GM12878 (cell line): ENCODE results near the gene THRB. TPM values are rescaled to one million over a fixed set of nuclear protein-coding genes. Genes with fewer than 3 reads are reported as not detected.

Experiments
- ATAC-seq: fragments of 200-7000 bp; cut with Tn5 transposase; 3 replicates; pipeline ENCODE4 v1.9.1; 2020; ENCODE audit warnings: mild to moderate bottlenecking, moderate library complexity
- BruUV-seq: library from RNA; stranded (reverse); fragments of 400-500 nt; replicated peaks from 2 replicates; lab custom pipeline; 2021; lab: Mats Ljungman, UMichigan
- CTCF ChIA-PET: fragments of 300-600 bp; sonication (Branson Sonifier 250); formaldehyde crosslinking; extraction: SDS; loops from one replicate; lab custom pipeline; 2021; ENCODE audit warnings: inconsistent platforms; lab: Yijun Ruan, JAX
- POLR2A ChIA-PET: fragments of 350-600 bp; formaldehyde crosslinking; extraction: SDS; loops from one replicate; lab custom pipeline; 2021; ENCODE audit warnings: inconsistent platforms; lab: Charles Lee
- RAD21 ChIA-PET: fragments of 300-600 bp; sonication (Branson Sonifier 250); formaldehyde crosslinking; loops from one replicate; lab custom pipeline; 2023; ENCODE audit warnings: antibody characterized with exemption; ENCODE audit not compliant: unreplicated experiment; lab: Charles Lee
- SMC1A ChIA-PET: fragments of 300-600 bp; sonication (Branson Sonifier 250); formaldehyde crosslinking; loops from one replicate; lab custom pipeline; 2023; ENCODE audit not compliant: unreplicated experiment, uncharacterized antibody; lab: Charles Lee
- DNase-seq: peaks from one replicate; pipeline ENCODE4 v3.0.0-alpha.2; 2011; ENCODE audit warnings: low read depth, low spot score
- FAIRE-seq: peaks from 3 replicates; lab custom pipeline; 2011; peaks lifted over from hg19 to GRCh38; lab: Jason Lieb, UNC
- H2AFZ ChIP-seq: 2 replicates; pipeline ENCODE4 v1.6.0; 2011; ENCODE audit warnings: low read depth, low read length, control low read depth; ENCODE audit not compliant: control insufficient read depth
- H3K27ac ChIP-seq: 2 replicates; pipeline ENCODE4 v1.5.1; 2011; ENCODE audit warnings: control low read depth; ENCODE audit not compliant: control insufficient read depth, insufficient read depth
- H3K27me3 ChIP-seq, 2 experiments: replicated peaks in 1 of 2; 2 replicates each; pipeline versions ENCODE4 v1.6.0 to v1.6.1; 2011; ENCODE audit warnings: low read length in 1 of 2; ENCODE audit not compliant: control insufficient read depth in 2 of 2, insufficient read depth in 2 of 2
- H3K36me3 ChIP-seq, 2 experiments: 2 replicates each; pipeline ENCODE4 v1.5.1; 2011; ENCODE audit warnings: low read length in 1 of 2; ENCODE audit not compliant: control insufficient read depth in 2 of 2, insufficient read depth in 2 of 2
- H3K4me1 ChIP-seq: 2 replicates; pipeline ENCODE4 v1.6.1; 2011; ENCODE audit warnings: mild to moderate bottlenecking, low read length, moderate library complexity, mixed read lengths; ENCODE audit not compliant: control insufficient read depth, insufficient read depth
- H3K4me2 ChIP-seq: 2 replicates; pipeline ENCODE4 v1.6.0; 2011; ENCODE audit warnings: control low read depth; ENCODE audit not compliant: control insufficient read depth, insufficient read depth
- H3K4me3 ChIP-seq: fragments of 200-600 bp; sonication (generic); 2 replicates; pipeline ENCODE4 v1.5.1; 2016
- H3K79me2 ChIP-seq: 2 replicates; pipeline ENCODE4 v1.6.0; 2011; ENCODE audit warnings: low read length; ENCODE audit not compliant: control insufficient read depth, insufficient read depth
- H3K9ac ChIP-seq: 2 replicates; pipeline ENCODE4 v1.8.0; 2011; ENCODE audit warnings: low read length, control low read depth, mixed read lengths; ENCODE audit not compliant: control insufficient read depth, insufficient read depth
- H3K9me3 ChIP-seq: replicated peaks from 3 replicates; pipeline ENCODE4 v1.5.1; 2011; ENCODE audit warnings: mild to moderate bottlenecking, low read length; ENCODE audit not compliant: control insufficient read depth, insufficient read depth
- H4K20me1 ChIP-seq: 2 replicates; pipeline ENCODE4 v1.6.0; 2011; ENCODE audit not compliant: control insufficient read depth, insufficient read depth
- HDAC6 ChIP-seq: fragments of 200-600 bp; sonication (generic); IDR thresholded peaks from one replicate; pipeline ENCODE4 v1.8.0; 2017; ENCODE audit warnings: antibody characterized with exemption; ENCODE audit not compliant: unreplicated experiment
- HSF1 ChIP-seq: fragments of 150-350 bp; IDR thresholded peaks from 2 replicates; pipeline ENCODE4 v1.6.1; 2014; ENCODE audit warnings: mild to moderate bottlenecking, low read depth, low read length
- IRF5 ChIP-seq: fragments of 450-650 bp; IDR thresholded peaks from 2 replicates; pipeline ENCODE4 v1.6.1; 2017; ENCODE audit warnings: borderline replicate concordance
- NBN ChIP-seq: fragments of 450-650 bp; IDR thresholded peaks from 2 replicates; pipeline ENCODE4 v1.6.1; 2016
- NR2C2 ChIP-seq: IDR thresholded peaks from 2 replicates; pipeline ENCODE4 v1.6.1; 2011; ENCODE audit warnings: borderline replicate concordance, low read depth; ENCODE audit not compliant: control insufficient read depth, insufficient read length
- RELB ChIP-seq: fragments of 450-650 bp; IDR thresholded peaks from 2 replicates; pipeline ENCODE4 v1.6.1; 2017; ENCODE audit warnings: low read depth, mild to moderate bottlenecking, moderate library complexity
- SMC3 ChIP-seq: IDR thresholded peaks from 2 replicates; pipeline ENCODE4 v1.6.1; 2011; ENCODE audit warnings: low read length, improper control_type of control experiment, borderline replicate concordance
- ZNF622 ChIP-seq: fragments of 450-650 bp; IDR thresholded peaks from 2 replicates; pipeline ENCODE4 v1.6.1; 2017; ENCODE audit warnings: mild to moderate bottlenecking, inconsistent platforms
- WGBS: methylation state at CpG from one replicate; pipeline ENCODE4 v1.1.6; 2016; ENCODE audit warnings: low lambda C conversion rate; ENCODE audit not compliant: insufficient replicate concordance, insufficient coverage; ENCODE audit errors: missing lambda C conversion rate; 5-methylcytosine and 5-hydroxymethylcytosine counted together
- in situ Hi-C: fragments of 300-500 bp; cut with MboI; formaldehyde crosslinking; loops from 9 replicates; pipeline ENCODE4 v1.14.3; 2018; ENCODE audit warnings: mixed read lengths
- intact Hi-C: fragments of 100-400 bp; cut with micrococcal nuclease; formaldehyde crosslinking; loops from one replicate; pipeline ENCODE4 v1.14.2; 2022; ENCODE audit not compliant: unreplicated experiment
- polyA plus RNA-seq, 11 experiments: library from polyadenylated mRNA; depleted of rRNA in 4 of 11; unstranded in 6 of 11; stranded (reverse) in 5 of 11; fragments of >200 nt; fragmentation: Nextera tagmentation in 4 of 11; fragmentation: Illumina TruSeq in 1 of 11; extraction: Ambion mirVana in 4 of 11; extraction: Trizol in 1 of 11; gene quantifications; 1 replicate in 1 of 11; 2 replicates in 10 of 11; pipeline versions ENCODE4 v1.2.1 to v1.2.3, GENCODE V29; 2011 to 2016; ENCODE audit warnings: inconsistent platforms in 2 of 11, missing spikeins in 2 of 11, low read depth in 1 of 11
- total RNA-seq, 4 experiments: library from RNA; depleted of rRNA in 3 of 4; stranded (reverse); fragments of >200 nt in 3 of 4; fragmentation: Illumina TruSeq in 1 of 4; extraction: Trizol in 1 of 4; gene quantifications; 2 replicates each; pipeline versions ENCODE4 v1.2.1 to v1.2.3, GENCODE V29; 2013 to 2021

Gene THRB
- total and polyA plus RNA-seq, 10 of the 15 experiments (the other 5 are each of a cell fraction or from before 2014, with no cell fraction given) = 0.05 TPM; not detected in 9

DNA sequence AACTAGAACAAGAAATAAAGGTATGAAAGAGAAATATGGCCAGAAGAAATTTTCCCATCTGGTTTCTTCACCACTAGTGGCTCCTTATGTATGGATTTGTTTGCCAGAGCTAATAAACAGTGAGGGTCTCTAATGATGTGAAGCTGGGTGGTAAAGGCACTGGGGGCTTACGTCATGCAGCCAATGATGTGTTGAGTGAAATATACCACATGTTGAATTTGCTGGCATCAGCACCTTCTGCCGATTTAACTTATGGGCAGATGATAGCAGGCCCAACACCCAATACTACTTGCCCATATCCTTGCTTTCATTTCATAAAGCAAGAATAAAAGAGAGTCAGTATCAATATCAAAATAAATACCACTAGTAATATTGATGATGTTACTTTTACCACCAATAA is 133.0 kb downstream of the THRB start:
- SMC1A ChIA-PET = no interaction called here
- TF ChIP-seq NBN (no peak), HSF1 (no peak), SMC3 (no peak), NR2C2 (no peak), HDAC6 (no peak)
- TF ChIP-seq, all 136 proteins: peak for 0
- ATAC-seq (no peak), DNase-seq (no peak), FAIRE-seq (no peak)
- Histone ChIP-seq H3K79me2 (no peaks in the 10 kb centered on the region), H3K27me3 (no peaks in the 10 kb centered on the region), H3K4me2 (no peak overlapping the region), H3K36me3 (no peaks in the 10 kb centered on the region), H3K4me3 (no peak overlapping the region), H4K20me1 (no peaks in the 10 kb centered on the region), H3K4me1 (no peaks in the 10 kb centered on the region), H2AFZ (no peak overlapping the region), H3K9ac (no peak overlapping the region), H3K27ac (no peak overlapping the region), H3K9me3 (no peaks in the 10 kb centered on the region)
- intact Hi-C loops = no loop called here
- WGBS = 46% methylated on average over 2 of the region's 2 CpGs
- BruUV-seq = no TSS peak
- ChIA-PET CTCF (no interaction called here), POLR2A (no interaction called here), RAD21 (interaction anchor here (1.1 kb wide), 1 partner anchor 581 kb away, joined by 3 read pairs; no protein-coding TSS in a partner anchor)
- in situ Hi-C loops = no loop called here

DNA sequence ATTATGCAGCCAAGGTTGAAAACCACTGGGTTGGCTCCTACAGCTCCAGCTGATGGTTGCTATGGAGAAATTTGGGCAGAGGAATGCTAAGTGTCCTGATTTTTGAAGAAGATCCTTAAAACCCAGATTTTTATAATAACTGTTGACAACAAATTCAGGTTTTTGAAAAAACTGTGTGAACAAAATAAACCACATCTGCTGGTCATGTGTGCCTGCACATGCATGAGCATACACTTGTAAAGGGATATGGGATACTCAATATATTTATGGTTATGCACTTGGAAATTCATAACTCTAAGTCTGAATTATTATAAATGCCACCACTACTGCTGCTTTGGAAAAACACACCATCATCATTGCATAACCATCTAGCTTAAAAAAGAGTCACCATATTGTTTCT is 133.7 kb downstream of the THRB start:
- ChIA-PET POLR2A (no interaction called here), SMC1A (no interaction called here), CTCF (no interaction called here), RAD21 (no interaction called here)
- no peak overlapping the region for H3K4me2 ChIP-seq
- no peaks in the 10 kb centered on the region for H3K79me2 ChIP-seq
- H4K20me1 ChIP-seq = no peaks in the 10 kb centered on the region
- H3K9ac ChIP-seq = no peak overlapping the region
- FAIRE-seq (no peak), ATAC-seq (no peak), DNase-seq (no peak)
- H3K27me3 ChIP-seq = no peaks in the 10 kb centered on the region
- H3K4me3 ChIP-seq = no peak overlapping the region
- no peak overlapping the region for H2AFZ ChIP-seq
- BruUV-seq = no TSS peak
- no peaks in the 10 kb centered on the region for H3K9me3 ChIP-seq
- no peaks in the 10 kb centered on the region for H3K36me3 ChIP-seq
- H3K4me1 ChIP-seq = no peaks in the 10 kb centered on the region
- TF ChIP-seq IRF5 (no peak), ZNF622 (no peak), RELB (no peak)
- no peak overlapping the region for H3K27ac ChIP-seq
- intact Hi-C loops = no loop called here
- in situ Hi-C loops = no loop called here
